ENCODE results near the gene RPRD2. TPM values are rescaled to one million over a fixed set of nuclear protein-coding genes. Genes with fewer than 3 reads are reported as not detected.
A peak's percentile ranks its signal among the peaks of the same experiment; 100 is the strongest.

Gene RPRD2
- polyA plus RNA-seq, 4 donors: 4.1 to 37.5 (median 8.5) TPM

GRCh38 chr1:150414592-150414991 is 50.6 kb downstream of the RPRD2 start:
- Histone ChIP-seq H3K9me3 (ENCODE audit: control insufficient read depth in 2 of 2, insufficient read depth in 1 of 2, low read depth in 1 of 2, low read length in 1 of 2) (no peaks in the 10 kb centered on the region), H3K36me3 (ENCODE audit: control insufficient read depth in 3 of 3, insufficient read depth in 2 of 3, low read depth in 1 of 3, low read length in 3 of 3) (peaks cover 0 to 8% (median 0%) of the 10 kb centered on the region in 3 donors), H3K4me3 (ENCODE audit: low read depth in 1 of 3, low read length in 3 of 3) (no peak overlapping the region), H3K27me3 (ENCODE audit: control insufficient read depth in 3 of 3, insufficient read depth in 3 of 3, low read length in 3 of 3) (no peaks in the 10 kb centered on the region), H3K4me1 (ENCODE audit: control insufficient read depth in 3 of 3, insufficient read depth in 2 of 3, low read depth in 1 of 3, low read length in 2 of 3) (peaks cover 0 to 17% (median 6%) of the 10 kb centered on the region in 3 donors), H3K27ac (ENCODE audit: low read depth in 1 of 3, low read length in 2 of 3) (no peak overlapping the region)
- DNase-seq (no peak), FAIRE-seq (no peak)
- 75 to 89% (median 79%) methylated on average over 4 of the region's 4 CpGs for WGBS, 3 donors

GRCh38 chr1:150415800-150416199 is 51.9 kb downstream of the RPRD2 start:
- peaks cover 0 to 15% (median 2%) of the 10 kb centered on the region in 3 donors for H3K36me3 ChIP-seq (ENCODE audit: control insufficient read depth in 3 of 3, insufficient read depth in 2 of 3, low read depth in 1 of 3, low read length in 3 of 3)
- no peak overlapping the region for H3K4me3 ChIP-seq (ENCODE audit: low read depth in 1 of 3, low read length in 3 of 3)
- no peak for FAIRE-seq
- no peaks in the 10 kb centered on the region for H3K9me3 ChIP-seq (ENCODE audit: control insufficient read depth in 2 of 2, insufficient read depth in 1 of 2, low read depth in 1 of 2, low read length in 1 of 2)
- no peaks in the 10 kb centered on the region for H3K27me3 ChIP-seq (ENCODE audit: control insufficient read depth in 3 of 3, insufficient read depth in 3 of 3, low read length in 3 of 3)
- WGBS, 3 donors: 83 to 90% (median 89%) methylated on average over 3 of the region's 3 CpGs
- no peak for DNase-seq
- peaks cover 0 to 5% (median 0%) of the 10 kb centered on the region in 3 donors for H3K4me1 ChIP-seq (ENCODE audit: control insufficient read depth in 3 of 3, insufficient read depth in 2 of 3, low read depth in 1 of 3, low read length in 2 of 3)
- no peak overlapping the region for H3K27ac ChIP-seq (ENCODE audit: low read depth in 1 of 3, low read length in 2 of 3)

GRCh38 chr1:150420560-150421265 is 56.8 kb downstream of the RPRD2 start:
- 92 to 96% (median 93%) methylated on average over 5 of the region's 5 CpGs for WGBS, 3 donors
- Histone ChIP-seq H3K27me3 (ENCODE audit: control insufficient read depth in 3 of 3, insufficient read depth in 3 of 3, low read length in 3 of 3) (no peaks in the 10 kb centered on the region), H3K27ac (ENCODE audit: low read depth in 1 of 3, low read length in 2 of 3) (no peak overlapping the region), H3K4me1 (ENCODE audit: control insufficient read depth in 3 of 3, insufficient read depth in 2 of 3, low read depth in 1 of 3, low read length in 2 of 3) (no peaks in the 10 kb centered on the region), H3K4me3 (ENCODE audit: low read depth in 1 of 3, low read length in 3 of 3) (no peak overlapping the region), H3K36me3 (ENCODE audit: control insufficient read depth in 3 of 3, insufficient read depth in 2 of 3, low read depth in 1 of 3, low read length in 3 of 3) (peaks cover 0 to 25% (median 2%) of the 10 kb centered on the region in 3 donors), H3K9me3 (ENCODE audit: control insufficient read depth in 2 of 2, insufficient read depth in 1 of 2, low read depth in 1 of 2, low read length in 1 of 2) (no peaks in the 10 kb centered on the region)
- no peak for FAIRE-seq
- no peak for DNase-seq

- no peak overlapping the region for H3K4me3 ChIP-seq (ENCODE audit: low read depth in 1 of 3, low read length in 3 of 3)
- H3K27me3 ChIP-seq (ENCODE audit: control insufficient read depth in 3 of 3, insufficient read depth in 3 of 3, low read length in 3 of 3): no peaks in the 10 kb centered on the region
- no peaks in the 10 kb centered on the region for H3K9me3 ChIP-seq (ENCODE audit: control insufficient read depth in 2 of 2, insufficient read depth in 1 of 2, low read depth in 1 of 2, low read length in 1 of 2)
- no peaks in the 10 kb centered on the region for H3K4me1 ChIP-seq (ENCODE audit: control insufficient read depth in 3 of 3, insufficient read depth in 2 of 3, low read depth in 1 of 3, low read length in 2 of 3)
- peaks cover 0 to 35% (median 2%) of the 10 kb centered on the region in 3 donors for H3K36me3 ChIP-seq (ENCODE audit: control insufficient read depth in 3 of 3, insufficient read depth in 2 of 3, low read depth in 1 of 3, low read length in 3 of 3)
- DNase-seq: no peak
- WGBS, 3 donors: 95 to 98% (median 96%) methylated on average over 2 of the region's 2 CpGs
- no peak for FAIRE-seq
- H3K27ac ChIP-seq (ENCODE audit: low read depth in 1 of 3, low read length in 2 of 3): no peak overlapping the region
Observed at GRCh38 chr1:150422541-150422940, 58.6 kb downstream of the RPRD2 start.

GRCh38 chr1:150429805-150430204 is 65.9 kb downstream of the RPRD2 start:
- Histone ChIP-seq H3K36me3 (ENCODE audit: control insufficient read depth in 3 of 3, insufficient read depth in 2 of 3, low read depth in 1 of 3, low read length in 3 of 3) (peaks cover 0 to 30% (median 0%) of the 10 kb centered on the region in 3 donors), H3K4me1 (ENCODE audit: control insufficient read depth in 3 of 3, insufficient read depth in 2 of 3, low read depth in 1 of 3, low read length in 2 of 3) (no peaks in the 10 kb centered on the region), H3K27ac (ENCODE audit: low read depth in 1 of 3, low read length in 2 of 3) (no peak overlapping the region), H3K4me3 (ENCODE audit: low read depth in 1 of 3, low read length in 3 of 3) (no peak overlapping the region), H3K27me3 (ENCODE audit: control insufficient read depth in 3 of 3, insufficient read depth in 3 of 3, low read length in 3 of 3) (no peaks in the 10 kb centered on the region), H3K9me3 (ENCODE audit: control insufficient read depth in 2 of 2, insufficient read depth in 1 of 2, low read depth in 1 of 2, low read length in 1 of 2) (no peaks in the 10 kb centered on the region)
- DNase-seq: peak; percentile 38
- 44 to 55% (median 48%) methylated on average over 3 of the region's 3 CpGs for WGBS, 3 donors
- FAIRE-seq: no peak

GRCh38 chr1:150441121-150441520 is 77.2 kb downstream of the RPRD2 start:
- FAIRE-seq (no peak), DNase-seq (no peak)
- no peak overlapping the region for H3K27ac ChIP-seq (ENCODE audit: low read depth in 1 of 3, low read length in 2 of 3)
- peaks cover 0 to 37% (median 6%) of the 10 kb centered on the region in 3 donors for H3K36me3 ChIP-seq (ENCODE audit: control insufficient read depth in 3 of 3, insufficient read depth in 2 of 3, low read depth in 1 of 3, low read length in 3 of 3)
- H3K9me3 ChIP-seq (ENCODE audit: control insufficient read depth in 2 of 2, insufficient read depth in 1 of 2, low read depth in 1 of 2, low read length in 1 of 2): no peaks in the 10 kb centered on the region
- no peaks in the 10 kb centered on the region for H3K27me3 ChIP-seq (ENCODE audit: control insufficient read depth in 3 of 3, insufficient read depth in 3 of 3, low read length in 3 of 3)
- no peak overlapping the region for H3K4me3 ChIP-seq (ENCODE audit: low read depth in 1 of 3, low read length in 3 of 3)
- H3K4me1 ChIP-seq (ENCODE audit: control insufficient read depth in 3 of 3, insufficient read depth in 2 of 3, low read depth in 1 of 3, low read length in 2 of 3): no peaks in the 10 kb centered on the region
- 76 to 91% (median 89%) methylated on average over 2 of the region's 2 CpGs for WGBS, 3 donors

- Histone ChIP-seq H3K36me3 (ENCODE audit: control insufficient read depth in 3 of 3, insufficient read depth in 2 of 3, low read depth in 1 of 3, low read length in 3 of 3) (peaks cover 3 to 30% (median 11%) of the 10 kb centered on the region in 3 donors), H3K9me3 (ENCODE audit: control insufficient read depth in 2 of 2, insufficient read depth in 1 of 2, low read depth in 1 of 2, low read length in 1 of 2) (no peaks in the 10 kb centered on the region), H3K4me3 (ENCODE audit: low read depth in 1 of 3, low read length in 3 of 3) (no peak overlapping the region), H3K27ac (ENCODE audit: low read depth in 1 of 3, low read length in 2 of 3) (no peak overlapping the region), H3K27me3 (ENCODE audit: control insufficient read depth in 3 of 3, insufficient read depth in 3 of 3, low read length in 3 of 3) (no peaks in the 10 kb centered on the region), H3K4me1 (ENCODE audit: control insufficient read depth in 3 of 3, insufficient read depth in 2 of 3, low read depth in 1 of 3, low read length in 2 of 3) (no peaks in the 10 kb centered on the region)
- FAIRE-seq: no peak
- 93 to 100% (median 97%) methylated on average over 1 of the region's 1 CpG for WGBS, 3 donors
- DNase-seq: no peak
Observed at GRCh38 chr1:150444232-150444631, 80.3 kb downstream of the RPRD2 start.

GRCh38 chr1:150456146-150456647 is 92.2 kb downstream of the RPRD2 start:
- FAIRE-seq (no peak), DNase-seq (no peak)
- WGBS, 3 donors: 84 to 89% (median 86%) methylated on average over 4 of the region's 4 CpGs
- H3K4me1 ChIP-seq (ENCODE audit: control insufficient read depth in 3 of 3, insufficient read depth in 2 of 3, low read depth in 1 of 3, low read length in 2 of 3): no peaks in the 10 kb centered on the region
- no peaks in the 10 kb centered on the region for H3K27me3 ChIP-seq (ENCODE audit: control insufficient read depth in 3 of 3, insufficient read depth in 3 of 3, low read length in 3 of 3)
- H3K9me3 ChIP-seq (ENCODE audit: control insufficient read depth in 2 of 2, insufficient read depth in 1 of 2, low read depth in 1 of 2, low read length in 1 of 2): no peaks in the 10 kb centered on the region
- H3K4me3 ChIP-seq (ENCODE audit: low read depth in 1 of 3, low read length in 3 of 3): no peak overlapping the region
- H3K36me3 ChIP-seq (ENCODE audit: control insufficient read depth in 3 of 3, insufficient read depth in 2 of 3, low read depth in 1 of 3, low read length in 3 of 3): peaks cover 4 to 55% (median 17%) of the 10 kb centered on the region in 3 donors
- no peak overlapping the region for H3K27ac ChIP-seq (ENCODE audit: low read depth in 1 of 3, low read length in 2 of 3)
